ENCODE measurements around the gene CFAP45.

Gene CFAP45

DNA sequence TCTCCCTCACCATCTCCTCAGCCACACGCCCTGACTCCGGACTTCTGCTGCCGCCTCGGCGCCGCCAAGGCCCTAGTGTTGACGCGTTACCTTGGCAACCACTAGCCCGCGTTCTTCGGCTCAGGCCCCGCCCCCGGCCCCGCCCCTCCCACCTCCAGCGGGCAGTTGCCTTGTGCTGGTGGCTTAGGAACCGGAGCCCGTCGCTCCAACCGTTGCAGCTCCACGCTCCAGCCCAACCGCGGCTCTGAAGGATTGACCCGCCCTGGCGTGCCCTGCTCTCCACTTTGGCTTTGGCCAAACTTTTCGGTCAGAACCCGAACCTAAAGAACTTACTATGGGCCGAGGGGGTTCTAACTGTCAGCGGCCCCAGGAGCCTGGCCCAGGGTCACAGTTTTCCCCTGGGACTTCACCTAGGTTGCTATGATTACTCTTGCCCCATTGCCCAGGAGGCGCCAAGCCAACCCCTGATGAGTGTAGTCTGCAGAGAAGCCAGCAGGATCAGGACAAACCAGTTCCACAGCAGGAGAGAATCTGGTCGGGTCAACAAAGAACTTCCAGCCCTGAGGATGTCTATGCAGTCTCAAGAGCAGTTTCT is at the start of gene CFAP45:
Gene CFAP45 (minus strand): TSS at position 80 of the 595 bp plus-strand sequence. CDS start 67 bp downstream, at position 13.
- no peak for DNase-seq

GRCh38 chr1:159949123-159949522 is 49.2 kb upstream of the CFAP45 start:
- DNase-seq, result no peak

- no peak for DNase-seq
These were observed 48.0 kb upstream of the CFAP45 start for GRCh38 chr1:159947942-159948341.

DNA sequence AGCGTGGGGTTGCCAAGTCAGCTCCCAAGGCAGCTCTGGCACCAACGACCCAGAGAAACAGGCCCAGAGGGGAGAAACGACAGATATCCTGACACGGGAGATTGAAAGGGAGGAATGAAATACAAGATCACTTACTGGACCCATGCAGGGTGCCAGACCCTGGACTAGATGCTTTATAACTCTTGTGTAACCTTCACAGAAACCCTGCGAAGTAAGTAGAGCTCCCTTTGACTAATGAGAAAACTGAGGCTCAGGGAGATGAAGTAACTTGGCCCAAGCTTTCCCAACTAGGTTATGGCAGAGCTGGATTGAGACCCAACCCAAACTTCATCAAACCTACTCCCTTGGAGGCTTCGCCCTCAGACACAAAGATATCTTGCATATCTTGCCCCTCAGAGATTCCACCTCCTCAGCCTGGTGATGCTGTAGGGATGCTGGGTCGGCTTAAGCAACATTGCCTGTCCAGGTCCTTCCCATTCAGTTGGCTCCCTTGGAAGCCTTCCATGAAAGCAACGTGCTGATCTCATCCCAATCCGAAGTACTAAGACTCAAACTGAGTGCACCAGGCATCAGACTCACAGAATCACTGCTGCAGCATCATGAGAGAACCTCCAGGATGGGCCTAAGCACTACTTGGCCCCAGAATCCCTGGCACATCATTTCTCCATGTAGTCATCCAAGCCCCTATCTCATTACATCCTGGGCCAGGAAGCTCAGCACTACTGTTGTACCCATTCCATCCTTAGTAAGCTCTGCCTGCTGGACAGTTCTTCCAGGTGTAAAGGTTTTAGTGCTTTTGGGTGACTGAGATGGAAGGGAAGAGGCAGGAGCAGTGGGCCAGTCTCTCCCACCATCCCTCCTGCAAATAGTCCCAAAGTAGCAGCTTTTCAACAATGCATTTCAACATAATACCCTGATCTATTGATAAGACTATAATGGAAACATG is 46.5 kb upstream of the CFAP45 start:
- DNase-seq, result no peak

GRCh38 chr1:159945483-159946241 is 45.7 kb upstream of the CFAP45 start, which contains the start of gene IGSF9:
Gene IGSF9, minus strand, starts transcription at chr1:159945613. Its CDS starts 2,159 bp downstream, at chr1:159943454.
- DNase-seq, result peak; percentile 58

DNA sequence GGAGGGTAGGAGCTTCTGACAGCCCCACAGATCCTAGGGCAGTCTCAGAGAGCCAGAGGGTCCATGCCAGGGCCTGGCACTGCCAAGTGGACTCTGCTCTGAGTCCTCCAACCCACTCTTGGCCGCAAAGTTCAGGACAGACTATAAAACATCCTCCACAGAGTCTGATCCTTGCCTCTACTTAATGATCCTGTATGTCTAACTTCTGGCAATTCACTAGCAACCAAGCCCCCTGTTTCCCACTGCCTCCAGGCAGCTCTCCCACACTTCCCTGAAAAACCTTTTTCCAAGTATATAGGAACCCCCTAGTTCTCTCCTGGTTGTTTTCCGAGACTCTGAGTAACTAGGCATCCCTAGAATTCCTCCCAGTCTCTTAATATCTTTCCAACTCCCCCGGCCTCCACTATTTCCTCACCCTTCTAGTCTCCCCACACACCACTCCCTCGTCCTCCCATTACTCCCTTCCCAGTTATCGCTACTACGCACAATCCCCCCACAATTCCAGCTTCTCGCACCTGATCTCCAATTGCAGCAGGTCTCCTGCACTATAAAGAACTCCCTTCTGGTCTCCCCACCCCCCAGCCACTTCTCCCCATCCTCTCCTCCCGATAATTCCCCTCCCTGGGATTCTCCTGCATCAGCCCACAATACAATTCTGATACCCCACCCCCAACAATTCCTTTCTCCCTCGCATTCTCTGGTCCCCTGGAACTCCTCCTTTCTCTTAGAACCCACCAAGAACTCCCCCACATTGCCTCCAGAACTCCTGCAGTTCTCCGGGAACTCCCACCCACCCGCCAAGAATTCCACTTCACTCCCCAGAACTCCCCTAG is 44.9 kb upstream of the CFAP45 start:
- no peak for DNase-seq

DNA sequence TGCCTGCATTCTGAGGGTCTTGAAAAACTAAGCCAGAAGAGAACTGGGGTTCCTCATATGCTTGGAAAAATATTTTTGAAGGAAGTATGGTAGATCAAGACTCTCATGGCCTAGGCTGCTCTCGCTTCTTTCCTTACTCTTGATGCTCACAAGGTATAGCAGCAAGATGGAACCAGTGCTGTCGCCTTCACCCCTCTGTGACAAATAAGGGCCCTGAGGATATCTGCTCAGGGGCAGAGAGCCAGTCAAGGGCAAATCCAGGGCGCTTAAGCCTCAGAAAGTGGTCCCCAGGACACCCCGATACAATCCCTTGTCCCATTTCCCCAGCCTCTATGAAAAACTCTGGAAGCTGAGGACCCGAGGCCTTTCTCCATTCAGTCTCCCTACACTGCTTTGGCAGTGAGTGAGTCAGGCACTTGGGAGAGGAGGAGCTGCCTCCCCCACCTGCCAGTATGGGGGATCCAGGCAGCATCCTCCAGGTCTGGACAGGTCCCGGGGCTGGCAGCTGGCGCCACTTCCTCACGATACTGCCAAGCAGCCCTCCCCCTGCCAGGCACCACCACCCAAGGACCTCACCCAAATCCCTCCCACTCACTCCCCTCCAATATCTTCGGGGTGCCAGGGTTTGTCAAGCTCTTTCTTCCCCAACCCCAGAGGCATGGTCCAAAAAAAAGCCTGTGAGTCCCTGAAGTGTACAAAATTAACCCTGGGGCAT is 44.1 kb upstream of the CFAP45 start:
- no peak for DNase-seq

DNA sequence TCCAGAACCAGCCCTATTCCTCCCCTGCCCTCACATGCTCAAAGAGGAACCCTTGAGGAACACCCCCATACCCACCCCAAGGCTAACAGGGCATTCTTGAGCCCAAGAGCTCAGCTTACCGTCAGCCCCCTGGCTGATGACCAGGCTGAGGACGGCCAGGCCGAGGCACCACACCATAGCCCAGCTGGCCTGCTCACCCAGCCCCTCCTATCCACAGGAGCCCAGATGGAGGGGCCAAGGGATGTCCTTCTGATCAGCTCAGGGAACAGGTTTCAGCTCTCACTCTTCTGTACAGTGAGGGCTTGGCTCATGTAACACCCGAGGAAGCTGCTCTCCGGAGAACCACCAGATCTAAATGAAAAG is 43.3 kb upstream of the CFAP45 start:
- no peak for DNase-seq

DNA sequence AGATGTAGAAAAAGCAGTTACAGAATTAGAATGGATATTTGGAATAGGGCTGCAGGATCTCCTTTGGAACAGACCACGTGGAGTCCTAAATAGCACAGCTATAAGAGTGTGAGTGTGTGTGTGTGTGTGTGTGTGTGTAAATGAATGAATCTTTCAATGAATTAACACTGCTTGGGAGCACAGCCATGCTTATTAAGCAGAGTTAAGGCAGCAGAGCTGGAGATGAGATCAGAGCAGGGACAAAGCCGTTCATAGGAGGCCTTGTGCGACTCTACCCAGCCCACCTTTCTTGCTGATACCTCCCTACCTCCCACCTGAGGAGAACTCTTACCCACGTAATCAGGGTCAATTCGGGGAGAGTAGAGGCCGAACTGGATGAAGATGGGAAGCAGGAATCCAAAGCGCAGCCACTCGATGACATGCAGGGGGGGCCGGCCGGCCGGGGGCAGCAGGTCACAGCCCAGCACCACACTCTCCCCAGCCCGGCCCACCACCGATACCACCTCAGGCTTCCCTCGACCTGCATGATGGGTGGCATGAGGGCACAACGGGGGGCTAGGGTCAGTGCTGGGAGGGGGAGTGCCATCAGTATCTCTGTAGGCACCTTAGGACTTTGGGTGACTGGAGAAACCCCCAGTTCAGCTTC is 42.8 kb upstream of the CFAP45 start:
- no peak for DNase-seq

GRCh38 chr1:159941591-159942560 is 41.9 kb upstream of the CFAP45 start:
- no peak for DNase-seq

DNA sequence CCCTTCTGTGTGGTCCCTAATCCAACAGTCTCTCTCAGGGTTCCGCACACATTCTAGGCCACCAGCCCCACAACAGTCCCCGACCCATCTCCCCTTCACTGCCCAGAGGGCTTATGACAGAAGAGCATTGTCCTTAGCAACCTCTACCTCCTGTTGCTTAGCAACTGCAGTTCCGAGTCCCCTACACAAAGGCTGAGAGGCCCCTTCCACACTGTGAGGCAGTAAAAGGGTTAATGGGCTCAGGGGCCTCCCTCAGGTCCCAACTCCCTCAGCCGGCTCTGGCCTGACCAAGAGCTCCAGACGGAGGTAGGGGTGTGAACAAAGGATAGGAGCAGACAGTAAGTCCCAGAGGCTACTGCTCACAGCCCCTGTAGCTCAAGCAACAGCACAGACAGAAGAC is 41.2 kb upstream of the CFAP45 start:
- DNase-seq, result no peak

DNA sequence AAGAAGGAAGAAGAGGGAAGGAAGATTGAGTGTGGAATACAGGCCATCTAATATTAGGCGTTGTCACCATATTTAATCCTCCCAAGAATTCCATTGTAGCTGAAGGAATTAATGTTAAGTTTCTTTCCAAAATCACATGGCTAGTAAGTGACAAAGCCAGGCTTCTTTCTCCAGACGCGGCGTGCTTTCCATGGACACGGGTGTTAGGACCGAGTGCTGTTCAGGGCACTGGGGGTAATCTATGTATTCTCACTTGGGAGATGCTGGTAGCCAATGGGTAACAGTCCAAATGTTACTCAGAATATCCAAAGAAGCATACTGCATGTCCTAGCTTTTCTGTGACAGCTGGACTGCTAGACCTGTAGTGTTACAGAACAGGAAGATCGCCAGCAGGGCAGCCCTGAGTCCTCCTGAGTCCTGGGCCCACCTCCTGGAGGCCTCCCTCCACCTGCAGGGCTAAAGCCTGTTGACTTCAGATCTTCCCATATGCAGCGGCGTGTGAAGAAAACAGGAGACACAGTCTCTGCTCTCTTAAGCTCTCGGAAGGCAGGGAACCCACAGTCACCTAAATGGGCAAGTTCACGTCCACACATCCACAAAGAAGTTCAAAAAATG is 40.1 kb upstream of the CFAP45 start:
- DNase-seq, result no peak

DNA sequence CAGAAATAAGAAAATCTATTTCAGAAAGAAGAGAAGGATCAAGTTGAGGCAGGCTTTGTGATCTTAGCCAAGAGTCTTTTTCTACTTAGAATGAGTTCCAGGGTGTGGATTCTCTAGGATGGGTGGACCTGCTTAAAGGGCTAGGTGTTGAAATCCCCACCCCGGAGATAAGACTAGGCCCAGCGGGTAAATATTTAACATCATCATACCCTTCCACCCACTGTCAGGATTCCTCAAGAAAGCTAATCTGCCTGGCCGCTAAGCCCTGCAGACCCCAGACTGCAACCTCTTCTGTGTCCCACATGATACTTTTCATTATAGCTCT is 39.7 kb upstream of the CFAP45 start:
- no peak for DNase-seq

DNA sequence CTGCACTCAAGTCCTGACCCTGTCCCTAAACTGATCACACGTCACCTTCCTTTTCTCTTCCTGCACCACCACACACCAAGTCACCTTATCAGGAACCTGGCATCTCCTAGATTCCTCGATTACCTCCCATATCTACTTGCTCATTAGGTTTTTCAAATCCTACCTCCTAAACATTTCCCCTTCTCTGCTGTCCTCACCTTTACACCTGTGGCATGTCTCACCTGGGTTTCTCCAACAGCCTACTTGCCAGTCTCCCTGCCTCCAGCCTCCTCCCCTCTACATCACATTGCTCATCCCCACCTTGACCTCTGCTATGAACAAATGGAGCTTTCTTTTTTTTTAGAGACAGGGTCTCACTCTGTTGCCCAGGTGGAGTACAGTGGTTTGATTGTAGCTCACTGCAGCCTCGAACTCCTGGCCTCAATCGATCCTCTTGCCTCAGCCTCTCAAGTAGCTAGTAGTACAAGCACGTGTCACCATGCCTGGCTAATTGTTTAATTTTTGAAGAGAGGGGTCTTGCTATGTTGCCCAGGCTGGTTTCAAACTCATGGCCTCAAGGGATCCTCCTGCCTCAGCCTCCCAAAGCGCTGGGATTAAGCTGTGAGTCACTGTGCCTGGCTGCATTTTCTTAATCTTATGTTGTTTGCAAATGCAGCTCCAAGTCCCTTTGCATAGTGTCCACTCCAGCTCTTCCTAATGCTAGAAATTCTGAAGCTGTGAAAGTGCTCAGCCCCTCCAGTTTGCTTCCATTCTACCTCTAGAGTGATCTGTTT is 39.1 kb upstream of the CFAP45 start:
- no peak for DNase-seq

DNA sequence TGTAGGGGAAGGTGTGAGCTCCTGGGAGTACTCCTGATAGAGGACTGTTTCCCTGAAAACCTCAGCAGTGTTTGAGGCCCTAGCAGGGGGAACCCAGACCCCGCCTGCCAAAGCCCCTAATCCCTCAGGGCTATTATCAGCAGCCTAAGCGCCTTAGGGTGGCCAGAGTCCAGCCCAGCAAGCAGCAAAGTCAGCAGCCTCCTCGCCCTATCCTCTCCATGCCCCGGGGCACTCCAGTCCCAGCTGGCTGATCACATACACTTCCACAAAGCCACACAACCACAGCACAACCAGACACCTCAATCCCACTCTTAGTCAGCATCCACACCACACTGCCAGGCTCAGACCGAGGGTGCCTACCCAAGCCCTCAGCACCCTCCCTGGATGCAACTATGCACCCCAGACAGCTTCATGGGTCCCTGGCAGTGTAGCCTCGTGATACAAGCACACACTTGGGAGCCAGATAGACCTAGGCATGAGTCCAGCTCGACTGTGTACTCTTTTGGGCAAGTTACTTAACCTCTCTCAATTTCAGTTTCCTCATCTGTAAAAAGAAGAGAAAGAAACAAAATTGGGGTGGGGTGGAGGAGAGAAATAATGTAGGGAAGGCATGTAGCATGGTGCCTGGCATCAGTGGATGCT is 38.4 kb upstream of the CFAP45 start:
- peak; percentile 48 for DNase-seq

DNA sequence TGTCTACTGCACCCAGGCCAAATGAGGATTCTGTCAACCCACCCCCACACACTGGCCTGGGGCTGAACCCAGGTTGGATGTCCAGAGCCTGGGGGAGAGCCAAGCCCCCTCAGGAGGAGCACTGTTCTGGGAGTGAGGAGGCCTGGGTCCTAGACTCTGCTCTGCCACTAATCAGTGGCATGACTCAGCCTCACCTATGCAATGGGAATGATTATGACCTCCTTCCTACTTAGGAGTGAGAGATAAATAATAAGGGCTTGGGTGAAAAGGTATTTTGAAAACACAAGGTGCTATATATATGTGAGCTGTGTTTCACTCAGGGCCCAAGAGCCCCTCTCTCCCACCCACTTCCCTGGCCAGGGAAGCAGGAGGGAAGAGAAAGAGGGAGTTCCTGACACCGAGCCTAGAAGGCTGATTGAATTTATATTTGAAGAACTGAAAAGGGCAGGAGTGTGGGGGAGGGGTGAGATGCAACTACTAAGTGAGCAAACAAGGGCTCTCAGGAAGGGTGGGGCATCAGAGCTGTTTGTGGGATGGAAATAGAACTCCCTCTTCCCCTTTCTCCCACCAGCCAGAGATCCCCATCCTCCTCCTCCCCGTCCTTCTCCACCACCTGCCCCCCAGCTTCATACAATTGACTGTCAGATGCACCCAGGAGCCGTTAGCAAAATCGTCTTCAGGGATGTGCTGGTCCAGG is 37.2 kb upstream of the CFAP45 start:
- no peak for DNase-seq

GRCh38 chr1:159936273-159936904 is 36.4 kb upstream of the CFAP45 start:
- DNase-seq, result peak; percentile 88
